WI38 (cell line): ENCODE measurements around the gene KRT13.
A peak's percentile ranks its signal among the peaks of the same experiment; 100 is the strongest.

Experiments
- H3K4me3 ChIP-seq: 2 replicates; pipeline ENCODE4 v1.5.1; 2011; ENCODE audit warnings: low read depth, mild to moderate bottlenecking, control low read depth, low read length
- CTCF ChIP-seq: IDR thresholded peaks from 2 replicates; pipeline ENCODE4 v1.5.1; 2012; ENCODE audit warnings: low read depth, mild to moderate bottlenecking, control low read depth, low read length

Gene KRT13

DNA sequence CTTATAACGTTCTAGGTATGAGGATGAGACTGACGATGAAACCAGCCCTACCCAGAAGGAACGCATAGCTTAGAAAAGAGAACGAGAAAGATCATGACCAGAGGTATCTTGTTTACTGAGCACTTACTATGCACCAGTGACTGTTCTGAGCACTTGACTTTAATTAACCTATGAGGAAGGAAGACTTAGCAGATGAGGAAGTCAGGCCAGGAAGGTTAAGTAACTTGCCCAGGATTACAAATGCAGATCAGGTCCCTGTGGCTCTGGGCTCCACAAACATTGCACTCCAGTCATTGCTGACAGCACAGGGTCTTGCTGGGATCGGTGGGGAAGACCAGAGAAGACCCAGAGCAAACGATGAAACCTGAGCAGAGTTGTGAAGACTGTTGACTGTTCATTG lies 7.1 kb downstream of the KRT13 start:
- H3K4me3 ChIP-seq = no peak overlapping the region
- TF ChIP-seq CTCF = no peak

DNA sequence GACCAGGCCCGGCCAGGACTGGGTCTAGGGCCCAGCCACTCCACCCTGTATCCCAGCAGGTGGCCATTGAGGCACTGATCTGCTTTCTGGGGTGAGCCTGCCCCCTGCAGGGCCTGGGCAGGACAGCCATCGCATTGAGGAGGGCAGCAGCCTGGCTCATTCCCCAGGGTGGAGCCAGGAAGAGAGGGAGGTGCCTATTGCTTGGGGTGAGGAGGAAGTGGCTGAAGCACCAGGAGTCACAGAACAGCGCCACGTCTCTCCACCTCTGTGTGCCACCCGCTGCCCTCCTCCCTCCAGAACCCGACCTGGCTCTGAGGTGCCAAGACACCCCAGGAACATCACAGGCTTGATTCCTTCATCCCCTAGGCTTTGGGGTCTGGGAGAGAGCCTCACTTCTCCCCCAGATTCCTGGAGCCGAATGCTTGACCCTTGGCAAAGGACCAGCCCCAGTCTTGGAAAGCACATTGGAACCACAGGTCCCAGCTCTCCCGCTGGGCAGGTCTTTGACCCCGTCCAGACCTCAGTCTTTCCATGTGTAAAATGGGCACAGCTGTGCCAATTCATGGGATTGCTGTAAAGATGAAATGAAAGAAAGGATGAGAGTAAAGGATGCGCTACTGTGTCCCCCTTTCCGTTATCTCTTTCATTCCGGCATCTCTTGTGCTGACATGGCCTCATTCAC lies 8.5 kb downstream of the KRT13 start:
- H3K4me3 ChIP-seq = no peak overlapping the region
- TF ChIP-seq CTCF = peak; percentile 84

GRCh38 chr17:41494524-41494923 lies 10.9 kb downstream of the KRT13 start:
- no peak overlapping the region for H3K4me3 ChIP-seq
- no peak for TF ChIP-seq CTCF

GRCh38 chr17:41492771-41493170 lies 12.6 kb downstream of the KRT13 start:
- no peak overlapping the region for H3K4me3 ChIP-seq
- no peak for TF ChIP-seq CTCF

DNA sequence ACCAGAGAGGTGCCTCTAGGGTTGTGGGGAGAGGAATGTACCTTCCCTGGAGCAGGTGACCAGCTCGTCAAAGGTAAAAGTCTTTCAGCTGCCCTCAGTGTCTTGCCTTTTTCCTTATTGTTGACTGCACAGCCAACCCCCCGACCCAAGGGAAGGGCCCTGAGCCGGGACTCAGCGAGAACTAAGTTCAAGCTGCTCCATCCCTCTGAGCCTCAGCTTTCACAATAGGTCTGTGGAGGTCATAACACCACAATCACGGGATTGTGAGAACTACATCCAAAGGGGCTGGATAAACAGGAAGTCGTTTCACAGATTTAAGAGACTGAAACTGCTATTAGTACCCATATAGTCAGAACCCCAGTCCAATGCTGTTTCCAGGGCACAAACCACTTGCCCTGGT lies 13.1 kb downstream of the KRT13 start:
- no peak for TF ChIP-seq CTCF

GRCh38 chr17:41491476-41491875 lies 13.9 kb downstream of the KRT13 start:
- H3K4me3 ChIP-seq = no peak overlapping the region
- no peak for TF ChIP-seq CTCF

More for the DNA sequence above, 13.1 kb downstream of the KRT13 start:
- H3K4me3 ChIP-seq = no peak overlapping the region

DNA sequence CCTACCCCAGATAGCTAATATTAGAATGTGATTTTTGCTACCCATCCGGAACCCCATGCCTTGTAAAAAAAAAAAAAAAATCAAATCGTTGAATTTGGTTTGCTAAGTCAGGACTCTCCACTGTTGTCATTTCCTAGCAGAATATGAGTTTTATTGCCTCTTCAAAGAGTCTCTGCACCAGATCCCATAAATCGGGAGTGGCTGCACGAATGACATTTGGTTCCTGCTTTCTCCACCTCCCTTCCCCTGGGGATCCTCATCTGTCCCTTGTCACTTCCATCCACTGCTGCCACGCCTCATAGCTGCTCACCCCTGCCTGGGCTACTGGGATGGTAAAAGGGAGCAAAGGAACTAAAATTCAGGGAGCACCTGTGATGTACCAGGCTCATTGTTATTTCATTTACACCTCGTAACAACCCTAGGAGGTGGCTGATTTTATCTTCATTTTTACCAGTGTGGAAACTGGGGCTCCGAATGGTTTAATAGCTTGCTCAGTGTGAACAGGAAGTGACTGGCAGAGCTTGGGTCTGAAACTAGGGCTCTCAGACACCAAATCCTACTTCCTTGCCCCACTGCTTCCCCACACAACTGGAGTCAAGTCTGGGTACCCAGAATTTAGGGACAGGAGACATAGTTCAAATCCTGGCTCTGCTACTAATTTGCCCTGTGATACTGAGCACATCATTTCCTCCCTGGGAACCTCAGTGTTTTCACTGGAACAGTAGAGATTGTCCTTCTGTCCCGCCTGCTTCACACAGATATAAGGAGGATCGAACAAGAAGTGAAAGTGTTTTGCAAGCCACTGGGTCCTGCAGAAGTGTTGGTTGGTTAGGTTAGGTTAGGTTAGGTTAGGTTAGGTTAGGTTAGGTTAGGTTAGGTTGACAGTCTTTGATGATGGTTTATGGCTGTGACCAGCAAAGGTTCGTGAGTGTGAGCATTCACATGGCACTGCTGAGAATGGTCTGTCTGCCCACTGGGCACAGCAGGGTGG lies 15.1 kb downstream of the KRT13 start:
- H3K4me3 ChIP-seq = no peak overlapping the region
- TF ChIP-seq CTCF = no peak
